ENCODE data around the gene SPON1.
A peak's percentile ranks its signal among the peaks of the same experiment; 100 is the strongest.
"Not testable (repeated sequence)": the region's sequence is repeated elsewhere in the genome, so short reads cannot be mapped to it uniquely, and the experiment has no call there.

SPON1 gene

DNA sequence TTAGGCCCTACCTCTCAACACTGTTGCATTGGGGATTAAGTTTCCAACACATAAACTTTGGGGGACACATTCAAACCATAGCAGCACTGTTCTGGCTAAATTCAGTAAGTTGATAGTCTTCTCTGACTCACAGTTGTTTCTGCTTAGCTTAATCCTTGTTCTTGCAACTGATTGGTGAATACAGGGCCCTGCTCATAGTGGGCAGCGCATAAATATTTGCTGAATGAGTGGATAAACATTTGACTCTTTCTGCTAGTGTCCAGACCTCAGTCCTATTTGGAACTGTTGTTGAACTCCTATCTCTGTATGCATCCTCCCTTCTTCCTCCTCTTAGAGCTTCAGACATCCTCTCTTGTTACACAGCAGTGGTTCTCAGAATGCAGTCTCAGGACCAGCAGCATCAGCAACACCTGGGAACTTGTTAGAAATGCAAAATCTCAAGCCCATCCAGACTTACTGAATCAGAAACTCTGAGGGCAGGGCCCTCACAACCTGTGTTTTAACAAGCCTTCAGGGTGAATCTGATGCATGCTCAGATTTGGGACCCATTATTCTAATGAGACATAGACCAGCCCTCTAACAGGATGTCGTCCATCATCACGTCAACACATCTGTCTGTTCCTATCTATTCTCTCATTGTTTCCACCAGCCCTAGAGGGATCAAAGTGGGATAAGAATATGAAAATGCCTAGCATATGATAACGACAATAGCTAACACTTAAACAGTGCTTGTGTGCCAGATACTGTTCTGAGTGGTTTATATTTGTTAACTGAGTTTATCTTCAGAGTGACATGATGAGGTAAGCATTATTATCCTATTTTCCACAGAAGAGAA, 22.3 kb downstream of the SPON1 start:
- Histone ChIP-seq H3K9ac (ENCODE audit: low read length) (no peak overlapping the region), H3K27me3 (replicated peaks; ENCODE audit: control insufficient read depth, insufficient read depth, low read length) (no peaks in the 10 kb centered on the region), H3K4me1 (ENCODE audit: control insufficient read depth, insufficient read depth, low read length) (peaks cover 28% of the 10 kb centered on the region), H3K36me3 (ENCODE audit: control insufficient read depth, insufficient read depth, low read length, severe bottlenecking) (peaks cover 6% of the 10 kb centered on the region), H3K4me3 (ENCODE audit: low read length) (no peak overlapping the region), H3K9me3 (ENCODE audit: control insufficient read depth, low read length) (no peaks in the 10 kb centered on the region)
- peak; percentile 80 for DNase-seq (ENCODE audit: low read depth)

DNA sequence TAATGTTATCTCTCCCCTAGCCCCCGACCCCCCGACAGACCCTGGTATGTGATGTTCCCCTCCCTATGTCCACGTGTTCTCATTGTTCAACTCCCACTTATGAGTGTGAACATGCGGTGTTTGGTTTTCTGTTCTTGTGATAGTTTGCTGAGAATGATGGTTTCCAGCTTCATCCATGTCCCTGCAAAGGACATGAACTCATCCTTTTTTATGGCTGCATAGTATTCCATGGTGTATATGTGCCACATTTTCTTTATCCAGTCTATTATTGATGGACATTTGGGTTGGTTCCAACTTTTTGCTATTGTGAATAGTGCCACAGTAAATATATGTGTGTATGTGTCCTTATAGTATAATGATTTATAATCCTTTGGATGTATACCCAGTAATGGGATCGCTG, 24.2 kb downstream of the SPON1 start:
- not testable (repeated sequence) for H3K27me3 ChIP-seq (replicated peaks; ENCODE audit: control insufficient read depth, insufficient read depth, low read length); DNase-seq (ENCODE audit: low read depth); H3K4me3 ChIP-seq (ENCODE audit: low read length); H3K9me3 ChIP-seq (ENCODE audit: control insufficient read depth, low read length); H3K36me3 ChIP-seq (ENCODE audit: control insufficient read depth, insufficient read depth, low read length, severe bottlenecking); H3K9ac ChIP-seq (ENCODE audit: low read length)
- peaks cover 30% of the 10 kb centered on the region for H3K4me1 ChIP-seq (ENCODE audit: control insufficient read depth, insufficient read depth, low read length)

DNA sequence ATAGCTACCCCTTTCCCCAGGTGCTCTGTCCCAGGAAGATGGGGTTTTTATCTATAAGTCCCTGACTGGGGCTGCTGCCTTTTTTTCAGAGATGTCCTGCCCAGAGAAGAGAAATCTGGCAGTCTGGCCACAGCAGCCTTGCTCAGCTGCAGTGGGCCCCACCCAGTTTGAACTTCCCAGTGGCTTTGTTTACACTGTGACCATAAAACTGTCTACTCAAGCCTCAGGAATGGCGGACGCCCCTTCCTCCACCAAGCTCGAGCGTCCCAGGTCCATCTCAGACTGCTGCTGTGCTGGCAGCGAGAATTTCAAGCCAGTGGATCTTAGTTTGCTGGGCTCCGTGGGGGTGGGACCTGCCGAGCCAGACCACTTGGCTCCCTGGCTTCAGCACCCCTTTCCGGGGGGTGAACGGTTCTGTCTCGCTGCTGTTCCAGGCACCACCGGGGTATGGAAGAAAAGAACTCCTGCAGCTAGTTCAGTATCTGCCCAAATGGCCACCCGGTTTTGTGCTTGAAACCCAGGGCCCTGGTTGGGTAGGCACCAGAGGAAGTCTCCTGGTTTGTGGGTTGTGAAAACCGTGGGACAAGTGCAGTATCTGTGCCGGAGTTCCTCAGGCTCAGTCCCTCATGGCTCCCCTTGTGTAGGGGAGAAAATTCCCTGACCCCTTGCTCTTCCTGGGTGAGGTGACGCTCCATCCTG, 29.8 kb downstream of the SPON1 start:
- H3K4me3 ChIP-seq (ENCODE audit: low read length); H3K36me3 ChIP-seq (ENCODE audit: control insufficient read depth, insufficient read depth, low read length, severe bottlenecking); H3K27me3 ChIP-seq (replicated peaks; ENCODE audit: control insufficient read depth, insufficient read depth, low read length); H3K9me3 ChIP-seq (ENCODE audit: control insufficient read depth, low read length): not testable (repeated sequence)
- Histone ChIP-seq H3K9ac (ENCODE audit: low read length) (peak overlapping the region; percentile 45), H3K4me1 (ENCODE audit: control insufficient read depth, insufficient read depth, low read length) (peaks cover 44% of the 10 kb centered on the region)
- DNase-seq (ENCODE audit: low read depth) = peak; percentile 40

DNA sequence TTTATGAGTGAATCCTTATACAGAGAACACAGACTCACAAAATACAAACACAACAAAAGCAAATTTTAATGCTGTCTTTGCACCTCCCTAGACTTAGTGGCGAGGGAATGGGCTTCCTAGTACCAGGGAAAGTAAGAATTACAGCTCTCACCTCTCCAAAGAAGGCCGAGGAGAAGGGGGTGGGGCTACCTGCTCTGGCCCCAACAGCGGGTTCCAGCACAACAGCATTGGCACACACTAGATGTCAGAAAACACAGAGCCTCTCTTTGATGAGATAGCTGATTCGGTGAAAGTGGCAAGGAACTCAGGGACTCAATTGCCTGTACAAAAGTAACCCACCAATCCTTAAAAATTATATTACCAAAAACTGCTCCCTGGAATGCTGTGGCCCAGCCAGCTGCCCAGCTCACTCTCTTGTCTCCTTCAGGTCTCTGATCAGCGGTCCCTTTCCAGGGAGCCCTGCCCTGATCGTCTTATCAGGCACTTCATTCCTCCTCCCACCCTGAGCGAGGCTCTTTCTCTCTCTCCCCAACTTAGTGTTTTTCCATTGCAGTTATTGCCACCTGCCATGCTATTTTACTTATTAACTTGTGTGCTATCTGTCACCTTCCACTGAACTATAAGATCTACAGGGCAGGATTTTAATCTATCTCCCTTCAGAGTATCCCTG, 30.7 kb downstream of the SPON1 start:
- no peak overlapping the region for H3K9ac ChIP-seq (ENCODE audit: low read length)
- no peak for DNase-seq (ENCODE audit: low read depth)
- no peaks in the 10 kb centered on the region for H3K27me3 ChIP-seq (replicated peaks; ENCODE audit: control insufficient read depth, insufficient read depth, low read length)
- H3K36me3 ChIP-seq (ENCODE audit: control insufficient read depth, insufficient read depth, low read length, severe bottlenecking) = no peaks in the 10 kb centered on the region
- H3K4me3 ChIP-seq (ENCODE audit: low read length) = no peak overlapping the region
- peaks cover 51% of the 10 kb centered on the region for H3K4me1 ChIP-seq (ENCODE audit: control insufficient read depth, insufficient read depth, low read length)
- H3K9me3 ChIP-seq (ENCODE audit: control insufficient read depth, low read length) = no peaks in the 10 kb centered on the region

DNA sequence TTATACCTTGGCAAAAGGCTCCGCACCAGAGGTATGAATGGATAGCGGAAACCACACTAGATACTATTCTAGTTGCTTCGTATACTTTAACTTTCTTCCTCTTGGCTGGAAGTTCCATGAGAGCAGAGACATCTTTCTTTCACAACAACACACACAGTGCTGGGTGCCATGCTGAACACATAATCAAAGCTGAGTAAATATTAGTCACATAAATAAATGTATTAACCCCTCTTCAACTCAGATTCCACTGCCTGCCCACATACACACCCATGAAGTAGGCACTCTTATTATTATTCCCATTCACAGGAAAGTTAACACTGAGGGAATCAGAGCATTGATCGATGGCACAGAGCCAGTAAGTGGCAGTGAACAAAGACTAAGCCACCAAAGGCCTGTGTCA, 35.4 kb downstream of the SPON1 start:
- Histone ChIP-seq H3K9ac (ENCODE audit: low read length) (no peak overlapping the region), H3K4me1 (ENCODE audit: control insufficient read depth, insufficient read depth, low read length) (peaks cover 47% of the 10 kb centered on the region), H3K4me3 (ENCODE audit: low read length) (no peak overlapping the region), H3K36me3 (ENCODE audit: control insufficient read depth, insufficient read depth, low read length, severe bottlenecking) (no peaks in the 10 kb centered on the region), H3K27me3 (replicated peaks; ENCODE audit: control insufficient read depth, insufficient read depth, low read length) (no peaks in the 10 kb centered on the region), H3K9me3 (ENCODE audit: control insufficient read depth, low read length) (peaks cover 10% of the 10 kb centered on the region)
- no peak for DNase-seq (ENCODE audit: low read depth)

DNA sequence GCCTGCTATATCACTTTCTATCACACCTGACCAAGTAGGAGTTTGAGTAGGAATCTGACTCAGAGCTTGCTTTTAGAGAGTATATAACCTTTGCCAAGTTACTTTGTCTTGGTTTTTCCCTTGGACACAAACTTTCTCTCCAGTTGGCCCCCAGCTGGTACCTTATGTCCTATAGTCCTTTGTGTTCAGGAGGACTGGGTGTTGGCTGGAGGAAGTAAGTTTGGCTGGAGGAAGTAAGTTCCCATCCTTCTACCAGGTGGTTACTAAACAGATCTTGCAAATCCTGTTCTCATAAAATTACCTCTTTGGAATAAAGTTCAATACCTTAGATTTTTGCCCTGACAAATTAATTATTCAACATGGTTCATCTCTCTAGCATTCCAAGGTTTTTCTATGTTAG, 37.2 kb downstream of the SPON1 start:
- Histone ChIP-seq H3K4me1 (ENCODE audit: control insufficient read depth, insufficient read depth, low read length) (peaks cover 29% of the 10 kb centered on the region), H3K36me3 (ENCODE audit: control insufficient read depth, insufficient read depth, low read length, severe bottlenecking) (no peaks in the 10 kb centered on the region), H3K27me3 (replicated peaks; ENCODE audit: control insufficient read depth, insufficient read depth, low read length) (no peaks in the 10 kb centered on the region), H3K4me3 (ENCODE audit: low read length) (no peak overlapping the region), H3K9ac (ENCODE audit: low read length) (no peak overlapping the region), H3K9me3 (ENCODE audit: control insufficient read depth, low read length) (peaks cover 10% of the 10 kb centered on the region)
- no peak for DNase-seq (ENCODE audit: low read depth)

DNA sequence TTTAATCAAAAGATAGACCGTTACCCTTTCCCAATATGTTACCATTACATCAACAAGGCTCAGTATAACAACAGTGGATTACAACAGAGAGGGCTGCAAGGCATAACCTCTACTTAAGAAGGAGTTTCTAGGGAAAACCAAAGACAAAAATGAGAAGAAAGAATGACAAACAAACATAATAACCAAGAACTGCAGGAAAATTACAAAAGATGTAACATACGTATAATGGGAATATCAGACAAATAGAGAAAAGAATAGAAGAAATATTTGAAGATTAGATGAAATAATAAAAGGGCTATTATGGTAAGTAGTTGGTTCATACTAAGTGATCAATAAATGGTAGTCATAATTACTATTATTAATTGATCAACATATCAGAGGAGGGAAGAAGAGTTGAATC, 39.1 kb downstream of the SPON1 start:
- H3K9ac ChIP-seq (ENCODE audit: low read length) = no peak overlapping the region
- H3K4me1 ChIP-seq (ENCODE audit: control insufficient read depth, insufficient read depth, low read length) = peaks cover 14% of the 10 kb centered on the region
- peaks cover 10% of the 10 kb centered on the region for H3K9me3 ChIP-seq (ENCODE audit: control insufficient read depth, low read length)
- no peaks in the 10 kb centered on the region for H3K36me3 ChIP-seq (ENCODE audit: control insufficient read depth, insufficient read depth, low read length, severe bottlenecking)
- H3K27me3 ChIP-seq (replicated peaks; ENCODE audit: control insufficient read depth, insufficient read depth, low read length) = no peaks in the 10 kb centered on the region
- no peak overlapping the region for H3K4me3 ChIP-seq (ENCODE audit: low read length)
- DNase-seq (ENCODE audit: low read depth) = no peak

DNA sequence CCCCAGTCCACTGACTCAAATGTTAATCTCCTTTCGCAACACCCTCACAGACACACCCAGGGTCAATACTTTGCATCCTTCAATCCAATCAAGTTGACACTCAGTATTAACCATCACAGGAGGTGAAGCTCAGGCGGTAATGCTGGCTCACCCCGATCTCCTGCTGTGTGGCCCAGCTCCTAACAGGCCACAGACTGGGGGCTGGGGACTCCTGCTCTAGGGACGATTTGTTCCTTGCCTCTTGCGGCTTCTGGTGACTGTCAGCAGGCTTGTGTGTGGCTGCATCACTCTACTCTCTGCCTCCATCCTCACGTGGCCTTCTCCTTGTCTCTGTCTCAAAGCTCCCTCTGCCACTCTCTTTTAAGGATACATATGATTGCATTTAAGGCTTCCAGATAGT, 45.0 kb downstream of the SPON1 start:
- Histone ChIP-seq H3K36me3 (ENCODE audit: control insufficient read depth, insufficient read depth, low read length, severe bottlenecking) (no peaks in the 10 kb centered on the region), H3K4me1 (ENCODE audit: control insufficient read depth, insufficient read depth, low read length) (peaks cover 3% of the 10 kb centered on the region), H3K9ac (ENCODE audit: low read length) (no peak overlapping the region), H3K9me3 (ENCODE audit: control insufficient read depth, low read length) (no peaks in the 10 kb centered on the region), H3K27me3 (replicated peaks; ENCODE audit: control insufficient read depth, insufficient read depth, low read length) (no peaks in the 10 kb centered on the region), H3K4me3 (ENCODE audit: low read length) (no peak overlapping the region)
- no peak for DNase-seq (ENCODE audit: low read depth)

DNA sequence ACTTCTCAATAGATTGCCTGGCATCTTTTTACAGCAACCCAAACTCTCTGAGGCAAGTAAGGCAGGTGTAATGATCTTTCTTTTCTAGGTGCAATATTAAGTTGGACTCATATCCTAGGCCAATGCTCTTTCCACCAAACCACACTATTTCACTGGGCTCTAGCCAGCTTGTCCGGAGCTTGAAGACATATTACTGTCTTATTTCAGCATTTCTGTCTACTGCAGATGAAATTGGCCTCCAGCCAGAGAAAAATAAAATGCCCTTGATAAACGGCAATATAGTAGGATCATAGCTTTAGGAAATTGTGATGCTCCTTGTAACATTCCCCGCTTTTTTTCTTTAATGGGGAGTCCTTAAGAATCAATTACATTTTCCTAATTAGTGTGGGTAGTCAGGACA, 48.1 kb downstream of the SPON1 start:
- no peaks in the 10 kb centered on the region for H3K27me3 ChIP-seq (replicated peaks; ENCODE audit: control insufficient read depth, insufficient read depth, low read length)
- H3K9me3 ChIP-seq (ENCODE audit: control insufficient read depth, low read length) = no peaks in the 10 kb centered on the region
- peaks cover 10% of the 10 kb centered on the region for H3K4me1 ChIP-seq (ENCODE audit: control insufficient read depth, insufficient read depth, low read length)
- DNase-seq (ENCODE audit: low read depth) = no peak
- no peak overlapping the region for H3K4me3 ChIP-seq (ENCODE audit: low read length)
- no peaks in the 10 kb centered on the region for H3K36me3 ChIP-seq (ENCODE audit: control insufficient read depth, insufficient read depth, low read length, severe bottlenecking)
- H3K9ac ChIP-seq (ENCODE audit: low read length) = no peak overlapping the region

DNA sequence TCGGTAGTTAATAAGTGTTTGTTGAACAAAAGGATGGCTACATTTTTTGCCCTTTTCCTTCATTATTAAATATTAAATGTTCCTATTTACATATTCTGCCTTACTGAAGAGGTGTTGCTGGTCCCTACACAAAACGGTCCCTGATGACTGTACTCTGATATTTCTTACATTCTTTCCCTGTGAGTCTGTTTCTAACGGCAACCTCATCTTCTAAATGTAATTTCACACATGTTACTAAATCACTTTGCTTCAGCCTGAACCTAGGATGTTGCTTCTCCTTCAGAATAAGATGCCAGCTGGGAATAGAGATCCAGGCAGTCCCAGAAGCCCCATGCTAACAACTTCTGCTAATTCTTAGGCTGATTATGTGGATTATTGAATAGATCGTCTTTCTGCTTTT, 50.3 kb downstream of the SPON1 start:
- H3K9ac ChIP-seq (ENCODE audit: low read length) = no peak overlapping the region
- DNase-seq (ENCODE audit: low read depth) = peak; percentile 34
- H3K4me1 ChIP-seq (ENCODE audit: control insufficient read depth, insufficient read depth, low read length) = peaks cover 14% of the 10 kb centered on the region
- H3K4me3 ChIP-seq (ENCODE audit: low read length) = no peak overlapping the region
- H3K9me3 ChIP-seq (ENCODE audit: control insufficient read depth, low read length) = no peaks in the 10 kb centered on the region
- H3K27me3 ChIP-seq (replicated peaks; ENCODE audit: control insufficient read depth, insufficient read depth, low read length) = no peaks in the 10 kb centered on the region
- H3K36me3 ChIP-seq (ENCODE audit: control insufficient read depth, insufficient read depth, low read length, severe bottlenecking) = no peaks in the 10 kb centered on the region

DNA sequence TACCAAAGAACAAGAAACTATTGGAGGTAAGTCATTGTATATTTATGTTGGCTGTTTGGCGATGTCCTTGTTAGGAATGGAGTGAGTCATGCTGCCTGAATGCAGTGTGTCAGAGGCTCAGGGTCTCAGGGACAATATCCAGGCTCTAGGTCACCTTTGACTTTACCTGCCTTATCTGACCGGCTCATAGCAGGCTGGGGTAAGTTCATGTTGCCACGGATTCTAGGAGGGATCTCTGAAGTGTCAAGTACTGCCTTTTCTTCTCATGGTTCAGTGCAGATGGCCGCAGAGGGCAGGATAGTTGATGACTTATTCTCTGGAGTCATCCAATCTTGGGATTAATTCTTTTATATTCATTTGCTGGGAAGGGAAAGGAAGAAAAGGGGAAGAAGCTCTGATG, 53.2 kb downstream of the SPON1 start:
- Histone ChIP-seq H3K9me3 (ENCODE audit: control insufficient read depth, low read length) (no peaks in the 10 kb centered on the region), H3K36me3 (ENCODE audit: control insufficient read depth, insufficient read depth, low read length, severe bottlenecking) (no peaks in the 10 kb centered on the region), H3K9ac (ENCODE audit: low read length) (no peak overlapping the region), H3K27me3 (replicated peaks; ENCODE audit: control insufficient read depth, insufficient read depth, low read length) (no peaks in the 10 kb centered on the region), H3K4me3 (ENCODE audit: low read length) (no peak overlapping the region), H3K4me1 (ENCODE audit: control insufficient read depth, insufficient read depth, low read length) (peaks cover 11% of the 10 kb centered on the region)
- DNase-seq (ENCODE audit: low read depth) = peak; percentile 60
